ENCODE data around the gene RTEL1. TPM values are rescaled to one million over a fixed set of nuclear protein-coding genes. Genes with fewer than 3 reads are reported as not detected.

Gene RTEL1
- total and polyA plus RNA-seq, 9 of the 15 experiments (the other 6 are each of a cell fraction or from before 2014, with no cell fraction given), result 0.36 to 61.0 (median 17.9) TPM

DNA sequence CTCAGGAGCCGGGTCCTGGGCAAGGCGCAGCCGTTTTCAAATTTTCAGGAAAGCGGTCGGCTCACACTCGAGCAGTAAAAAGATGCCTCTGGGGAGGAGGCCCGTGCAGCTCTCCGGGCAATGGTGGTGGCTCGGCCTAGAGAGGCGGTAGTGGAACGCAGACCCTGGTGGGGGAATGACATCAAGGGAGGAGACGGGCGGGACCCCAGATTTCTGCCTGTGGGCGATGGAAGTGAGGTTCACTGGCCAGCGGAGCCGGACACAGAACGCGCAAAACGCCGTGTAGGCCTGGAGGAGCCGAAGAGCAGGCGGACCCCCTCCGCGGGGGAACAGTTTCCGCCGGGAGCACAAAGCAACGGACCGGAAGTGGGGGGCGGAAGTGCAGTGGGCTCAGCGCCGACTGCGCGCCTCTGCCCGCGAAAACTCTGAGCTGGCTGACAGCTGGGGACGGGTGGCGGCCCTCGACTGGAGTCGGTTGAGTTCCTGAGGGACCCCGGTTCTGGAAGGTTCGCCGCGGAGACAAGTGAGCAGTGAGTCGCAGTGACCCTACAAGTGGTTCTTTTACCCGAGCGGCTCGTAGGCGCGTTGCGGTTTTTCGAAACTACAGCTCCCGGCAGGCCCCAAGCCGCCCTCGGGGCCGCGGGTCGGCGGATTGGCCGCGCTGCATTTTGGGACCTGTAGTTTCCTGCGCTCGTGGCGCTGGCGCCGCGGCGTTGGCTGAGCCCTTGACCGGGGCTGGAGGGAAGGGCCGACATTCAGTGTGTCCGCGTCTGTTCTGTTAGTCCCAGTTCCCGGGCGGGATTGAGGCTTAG, at the start of gene RTEL1 (continued):
- TF ChIP-seq TCF15 (CRISPR knock-in tag; IDR thresholded peaks at IDR 0.05) (0 out of 2 replicates have a peak, but pooled peaks have one; percentile 51), GMEB1 (CRISPR knock-in tag; IDR thresholded peaks at IDR 0.05) (peak; percentile 38), ZBED1 (IDR thresholded peaks at IDR 0.05) (peak; percentile 66; the same call in 1 of the 2 replicates), NR2C1 (IDR thresholded peaks at IDR 0.05) (peak; percentile 91), NR2C1 (tag; IDR thresholded peaks at IDR 0.05) (peak; percentile 95), ESRRA (IDR thresholded peaks at IDR 0.05; ENCODE audit: borderline replicate concordance, low read depth) (peak; percentile 83; the same call in 1 of the 2 replicates), BRD9 (IDR thresholded peaks at IDR 0.05; ENCODE audit: low read depth, partially characterized antibody) (no peak), HDAC6 (IDR thresholded peaks at IDR 0.05; ENCODE audit: low read depth, low read length) (no peak), CREB1 (IDR thresholded peaks at IDR 0.05) (peak; percentile 58), CREB1 (CRISPR knock-in tag; IDR thresholded peaks at IDR 0.05) (peak; percentile 15; the same call in 1 of the 2 replicates), ESRRB (CRISPR knock-in tag; IDR thresholded peaks at IDR 0.05; ENCODE audit: borderline replicate concordance) (no peak), NR2F6 (CRISPR knock-in tag; IDR thresholded peaks at IDR 0.05) (no peak), ZNF707 (CRISPR knock-in tag; conservative IDR thresholded peaks at IDR 0.05) (no peak), ZNF140 (CRISPR knock-in tag; IDR thresholded peaks at IDR 0.05) (no peak), CBFB (CRISPR knock-in tag; IDR thresholded peaks at IDR 0.05) (peak; percentile 80; the same call in 1 of the 2 replicates), ZNF449 (CRISPR knock-in tag; IDR thresholded peaks at IDR 0.05) (no peak)
- TF ChIP-seq, protein P1, sequence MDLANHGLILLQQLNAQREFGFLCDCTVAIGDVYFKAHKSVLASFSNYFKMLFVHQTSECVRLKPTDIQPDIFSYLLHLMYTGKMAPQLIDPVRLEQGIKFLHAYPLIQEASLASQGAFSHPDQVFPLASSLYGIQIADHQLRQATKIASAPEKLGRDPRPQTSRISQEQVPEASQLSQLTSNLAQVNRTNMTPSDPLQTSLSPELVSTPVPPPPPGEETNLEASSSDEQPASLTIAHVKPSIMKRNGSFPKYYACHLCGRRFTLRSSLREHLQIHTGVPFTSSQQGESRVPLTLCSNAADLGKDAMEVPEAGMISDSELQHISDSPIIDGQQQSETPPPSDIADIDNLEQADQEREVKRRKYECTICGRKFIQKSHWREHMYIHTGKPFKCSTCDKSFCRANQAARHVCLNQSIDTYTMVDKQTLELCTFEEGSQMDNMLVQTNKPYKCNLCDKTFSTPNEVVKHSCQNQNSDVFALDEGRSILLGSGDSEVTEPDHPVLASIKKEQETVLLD (IDR thresholded peaks at IDR 0.05), result no peak
- TF ChIP-seq, protein P2, sequence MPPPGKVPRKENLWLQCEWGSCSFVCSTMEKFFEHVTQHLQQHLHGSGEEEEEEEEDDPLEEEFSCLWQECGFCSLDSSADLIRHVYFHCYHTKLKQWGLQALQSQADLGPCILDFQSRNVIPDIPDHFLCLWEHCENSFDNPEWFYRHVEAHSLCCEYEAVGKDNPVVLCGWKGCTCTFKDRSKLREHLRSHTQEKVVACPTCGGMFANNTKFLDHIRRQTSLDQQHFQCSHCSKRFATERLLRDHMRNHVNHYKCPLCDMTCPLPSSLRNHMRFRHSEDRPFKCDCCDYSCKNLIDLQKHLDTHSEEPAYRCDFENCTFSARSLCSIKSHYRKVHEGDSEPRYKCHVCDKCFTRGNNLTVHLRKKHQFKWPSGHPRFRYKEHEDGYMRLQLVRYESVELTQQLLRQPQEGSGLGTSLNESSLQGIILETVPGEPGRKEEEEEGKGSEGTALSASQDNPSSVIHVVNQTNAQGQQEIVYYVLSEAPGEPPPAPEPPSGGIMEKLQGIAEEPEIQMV (tag; conservative IDR thresholded peaks at IDR 0.05; ENCODE audit: low read depth), result no peak
- TF ChIP-seq, protein P3, sequence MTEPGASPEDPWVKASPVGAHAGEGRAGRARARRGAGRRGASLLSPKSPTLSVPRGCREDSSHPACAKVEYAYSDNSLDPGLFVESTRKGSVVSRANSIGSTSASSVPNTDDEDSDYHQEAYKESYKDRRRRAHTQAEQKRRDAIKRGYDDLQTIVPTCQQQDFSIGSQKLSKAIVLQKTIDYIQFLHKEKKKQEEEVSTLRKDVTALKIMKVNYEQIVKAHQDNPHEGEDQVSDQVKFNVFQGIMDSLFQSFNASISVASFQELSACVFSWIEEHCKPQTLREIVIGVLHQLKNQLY (CRISPR knock-in tag; conservative IDR thresholded peaks at IDR 0.05), result peak in 1 of 2 experiments; percentile 66; a peak in 1 of 4 replicates
